NCI-H526 (cell line): ENCODE results near the gene KRTAP23-1.

ENCODE experiments used
- DNase-seq, 2 experiments: peaks; one replicate each; lab custom pipeline; 2025; lab: John Stamatoyannopoulos, UW

The KRTAP23-1 gene

GRCh38 chr21:30306884-30307283 lies 41.5 kb downstream of the KRTAP23-1 start:
- DNase-seq = no peak

- no peak for DNase-seq
Observed at GRCh38 chr21:30305136-30305535, 43.3 kb downstream of the KRTAP23-1 start.
